ENCODE data around the gene VWA8.
A peak's percentile ranks its signal among the peaks of the same experiment; 100 is the strongest.

- TF ChIP-seq, protein P1, sequence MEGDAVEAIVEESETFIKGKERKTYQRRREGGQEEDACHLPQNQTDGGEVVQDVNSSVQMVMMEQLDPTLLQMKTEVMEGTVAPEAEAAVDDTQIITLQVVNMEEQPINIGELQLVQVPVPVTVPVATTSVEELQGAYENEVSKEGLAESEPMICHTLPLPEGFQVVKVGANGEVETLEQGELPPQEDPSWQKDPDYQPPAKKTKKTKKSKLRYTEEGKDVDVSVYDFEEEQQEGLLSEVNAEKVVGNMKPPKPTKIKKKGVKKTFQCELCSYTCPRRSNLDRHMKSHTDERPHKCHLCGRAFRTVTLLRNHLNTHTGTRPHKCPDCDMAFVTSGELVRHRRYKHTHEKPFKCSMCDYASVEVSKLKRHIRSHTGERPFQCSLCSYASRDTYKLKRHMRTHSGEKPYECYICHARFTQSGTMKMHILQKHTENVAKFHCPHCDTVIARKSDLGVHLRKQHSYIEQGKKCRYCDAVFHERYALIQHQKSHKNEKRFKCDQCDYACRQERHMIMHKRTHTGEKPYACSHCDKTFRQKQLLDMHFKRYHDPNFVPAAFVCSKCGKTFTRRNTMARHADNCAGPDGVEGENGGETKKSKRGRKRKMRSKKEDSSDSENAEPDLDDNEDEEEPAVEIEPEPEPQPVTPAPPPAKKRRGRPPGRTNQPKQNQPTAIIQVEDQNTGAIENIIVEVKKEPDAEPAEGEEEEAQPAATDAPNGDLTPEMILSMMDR (IDR thresholded peaks at IDR 0.05; ENCODE audit: low read depth, low read length) = peak; percentile 90
- TF ChIP-seq EZH2phosphoT487 (IDR thresholded peaks at IDR 0.05; ENCODE audit: low read depth) = no peak
Measured at GRCh38 chr13:41668130-41668757, 292.7 kb downstream of the VWA8 start.

Data from OCI-LY3 (cell line).